ENCODE data around the gene RRP12.

The RRP12 gene

DNA sequence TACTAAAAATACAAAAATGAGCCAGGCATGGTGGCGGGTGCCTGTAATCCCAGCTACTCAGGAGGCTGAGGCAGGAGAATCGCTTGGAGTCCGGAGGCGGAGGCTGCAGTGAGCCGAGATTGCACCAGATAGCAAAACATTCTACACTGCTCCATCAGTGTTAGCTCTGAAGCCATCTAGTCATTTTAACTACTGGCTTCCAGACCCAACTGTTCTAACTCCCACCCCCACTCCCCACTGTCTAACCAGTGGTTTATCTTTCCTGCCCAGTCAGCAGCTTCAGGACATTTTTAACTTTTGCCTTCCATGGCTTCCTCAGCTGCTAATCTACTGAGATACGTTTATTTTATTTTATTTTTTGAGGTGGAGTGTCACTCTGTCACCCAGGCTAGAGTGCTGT lies 88.2 kb downstream of the RRP12 start:
- Histone ChIP-seq H4K91ac (ENCODE audit: low read depth, low read length, poor library complexity) (no peak overlapping the region), H2AK5ac (ENCODE audit: low read depth, low read length) (no peak overlapping the region), H2BK15ac (ENCODE audit: low read length) (no peak overlapping the region), H4K8ac (ENCODE audit: low read depth, low read length) (no peak overlapping the region), H3K79me1 (ENCODE audit: low read depth, low read length) (no peaks in the 10 kb centered on the region), H2BK12ac (ENCODE audit: low read length) (no peak overlapping the region), H3K36me3 (replicated peaks in 1 of 2; ENCODE audit: control insufficient read depth in 2 of 2, insufficient read depth in 2 of 2, low read length in 2 of 2) (no peaks in the 10 kb centered on the region), H3K14ac (ENCODE audit: low read length) (no peak overlapping the region), H3K4me2 (ENCODE audit: insufficient read depth, low read length, poor library complexity, severe bottlenecking) (no peak overlapping the region), H3K27me3 (ENCODE audit: control insufficient read depth in 3 of 3, insufficient read depth in 3 of 3, low read depth in 1 of 3, low read length in 3 of 3) (peaks cover 0 to 33% (median 0%) of the 10 kb centered on the region in 3 experiments), H3K4me1 (ENCODE audit: control insufficient read depth in 2 of 2, insufficient read depth in 1 of 2, low read depth in 1 of 2, low read length in 2 of 2) (no peaks in the 10 kb centered on the region), H3K4me3 (ENCODE audit: low read length in 2 of 2) (no peak overlapping the region), H2BK5ac (ENCODE audit: low read length) (no peak overlapping the region), H2BK120ac (ENCODE audit: low read depth, low read length) (no peak overlapping the region), H3K9ac (ENCODE audit: low read depth, low read length, poor library complexity) (no peak overlapping the region), H2AFZ (ENCODE audit: low read length) (no peak overlapping the region), H3K23ac (ENCODE audit: low read depth, low read length, poor library complexity) (no peak overlapping the region), H3K4ac (ENCODE audit: low read length) (no peak overlapping the region), H3K18ac (ENCODE audit: low read length) (no peak overlapping the region), H3K27ac (replicated peaks; ENCODE audit: low read length) (no peak overlapping the region), H3K9me3 (replicated peaks in 1 of 2; ENCODE audit: control insufficient read depth in 2 of 2, insufficient read depth in 1 of 2, low read depth in 1 of 2, low read length in 2 of 2) (no peaks in the 10 kb centered on the region)
- WGBS, 2 donors (ENCODE audit: extremely low coverage in 2 of 2, insufficient read length in 2 of 2, insufficient replicate concordance in 1 of 2), result no CpG with 5 or more reads among the region's 6 CpGs
- DNase-seq (ENCODE audit: low spot score), result no peak

DNA sequence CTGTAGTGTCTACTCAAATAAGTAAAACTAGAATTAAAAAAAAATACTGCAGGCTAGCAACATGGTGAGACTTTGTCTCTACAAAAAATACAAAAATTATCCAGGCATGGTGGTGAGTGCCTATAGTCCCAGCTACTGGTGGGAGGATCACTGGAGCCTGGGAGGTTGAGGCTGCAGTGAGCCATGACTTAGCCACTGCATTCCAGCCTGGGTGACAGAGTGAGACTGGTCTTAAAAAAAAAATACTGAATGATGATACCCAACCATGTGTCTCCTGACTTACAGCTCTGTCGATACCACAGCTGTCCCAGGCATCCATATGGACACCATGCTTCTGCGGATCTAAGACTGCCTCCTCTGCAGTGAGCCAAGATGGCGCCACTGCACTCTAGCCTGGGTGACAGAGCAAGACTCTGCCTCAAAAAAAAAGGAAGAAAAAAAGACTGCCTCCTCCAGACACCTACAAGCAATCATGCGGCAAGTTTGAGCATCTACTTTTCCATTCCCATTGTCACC lies 90.0 kb downstream of the RRP12 start:
- no peaks in the 10 kb centered on the region for H3K79me1 ChIP-seq (ENCODE audit: low read depth, low read length)
- H4K8ac ChIP-seq (ENCODE audit: low read depth, low read length), result no peak overlapping the region
- H2BK12ac ChIP-seq (ENCODE audit: low read length), result no peak overlapping the region
- H3K4ac ChIP-seq (ENCODE audit: low read length), result no peak overlapping the region
- H3K14ac ChIP-seq (ENCODE audit: low read length), result no peak overlapping the region
- no peak overlapping the region for H3K18ac ChIP-seq (ENCODE audit: low read length)
- DNase-seq (ENCODE audit: low spot score), result no peak
- no peak overlapping the region for H2AK5ac ChIP-seq (ENCODE audit: low read depth, low read length)
- WGBS, 2 donors (ENCODE audit: extremely low coverage in 2 of 2, insufficient read length in 2 of 2, insufficient replicate concordance in 1 of 2), result no CpG with 5 or more reads among the region's 4 CpGs
- no peak overlapping the region for H2BK5ac ChIP-seq (ENCODE audit: low read length)
- no peaks in the 10 kb centered on the region for H3K36me3 ChIP-seq (replicated peaks in 1 of 2; ENCODE audit: control insufficient read depth in 2 of 2, insufficient read depth in 2 of 2, low read length in 2 of 2)
- no peaks in the 10 kb centered on the region for H3K9me3 ChIP-seq (replicated peaks in 1 of 2; ENCODE audit: control insufficient read depth in 2 of 2, insufficient read depth in 1 of 2, low read depth in 1 of 2, low read length in 2 of 2)
- H2BK120ac ChIP-seq (ENCODE audit: low read depth, low read length), result no peak overlapping the region
- H3K4me3 ChIP-seq (ENCODE audit: low read length in 2 of 2), result no peak overlapping the region
- H3K9ac ChIP-seq (ENCODE audit: low read depth, low read length, poor library complexity), result no peak overlapping the region
- H2AFZ ChIP-seq (ENCODE audit: low read length), result no peak overlapping the region
- H3K4me2 ChIP-seq (ENCODE audit: insufficient read depth, low read length, poor library complexity, severe bottlenecking), result no peak overlapping the region
- H3K27ac ChIP-seq (replicated peaks; ENCODE audit: low read length), result no peak overlapping the region
- no peak overlapping the region for H2BK15ac ChIP-seq (ENCODE audit: low read length)
- H4K91ac ChIP-seq (ENCODE audit: low read depth, low read length, poor library complexity), result no peak overlapping the region
- no peaks in the 10 kb centered on the region for H3K4me1 ChIP-seq (ENCODE audit: control insufficient read depth in 2 of 2, insufficient read depth in 1 of 2, low read depth in 1 of 2, low read length in 2 of 2)
- H3K23ac ChIP-seq (ENCODE audit: low read depth, low read length, poor library complexity), result no peak overlapping the region
- H3K27me3 ChIP-seq (ENCODE audit: control insufficient read depth in 3 of 3, insufficient read depth in 3 of 3, low read depth in 1 of 3, low read length in 3 of 3), result peaks cover 0 to 23% (median 0%) of the 10 kb centered on the region in 3 experiments

DNA sequence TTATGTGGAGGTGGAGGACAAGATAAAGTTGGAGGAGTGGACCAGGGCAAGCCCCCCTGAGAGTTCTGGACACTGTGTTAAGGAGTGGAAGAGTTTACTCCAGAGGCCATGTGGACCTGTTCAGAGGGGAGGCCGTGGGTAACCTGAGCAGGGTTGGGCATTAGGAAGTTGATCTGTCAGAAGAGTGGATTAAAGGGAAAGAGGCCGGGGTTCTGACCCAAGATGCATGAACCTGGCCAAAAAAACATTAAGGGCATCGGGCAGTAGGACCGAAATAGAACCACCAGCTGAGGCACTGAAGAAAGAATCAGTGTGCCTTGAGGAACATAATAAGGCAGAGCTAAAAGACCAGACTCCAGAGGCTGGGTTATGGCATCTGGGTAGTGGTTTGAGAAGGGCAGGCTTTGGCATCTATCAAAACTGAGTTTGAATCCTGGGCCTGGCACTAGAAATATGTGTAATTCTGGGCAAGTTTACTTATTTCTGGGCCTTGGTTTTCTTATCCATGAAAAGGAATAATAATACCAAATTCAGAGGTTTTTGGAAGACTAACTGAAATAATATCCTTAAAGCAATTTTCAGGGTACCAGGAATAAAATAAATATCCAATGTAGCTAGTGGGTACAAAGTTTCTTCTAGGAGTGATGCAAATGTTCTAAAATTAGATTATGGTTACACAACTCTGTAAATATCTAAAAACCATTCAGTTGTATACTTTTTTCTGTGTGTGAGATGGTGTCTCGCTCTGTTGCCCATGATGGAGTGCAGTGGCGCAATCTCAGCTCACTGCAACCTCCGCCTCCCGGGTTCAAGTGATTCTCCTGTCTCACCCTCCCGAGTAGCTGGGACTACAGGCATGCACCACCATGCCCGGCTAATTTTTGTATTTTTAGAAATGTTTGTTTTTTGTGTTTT lies 93.0 kb downstream of the RRP12 start:
- Histone ChIP-seq H3K36me3 (replicated peaks in 1 of 2; ENCODE audit: control insufficient read depth in 2 of 2, insufficient read depth in 2 of 2, low read length in 2 of 2) (no peaks in the 10 kb centered on the region), H4K91ac (ENCODE audit: low read depth, low read length, poor library complexity) (no peak overlapping the region), H4K8ac (ENCODE audit: low read depth, low read length) (no peak overlapping the region), H3K4ac (ENCODE audit: low read length) (no peak overlapping the region), H3K4me1 (ENCODE audit: control insufficient read depth in 2 of 2, insufficient read depth in 1 of 2, low read depth in 1 of 2, low read length in 2 of 2) (no peaks in the 10 kb centered on the region), H3K9me3 (replicated peaks in 1 of 2; ENCODE audit: control insufficient read depth in 2 of 2, insufficient read depth in 1 of 2, low read depth in 1 of 2, low read length in 2 of 2) (no peaks in the 10 kb centered on the region), H2BK120ac (ENCODE audit: low read depth, low read length) (no peak overlapping the region), H3K27ac (replicated peaks; ENCODE audit: low read length) (no peak overlapping the region), H3K14ac (ENCODE audit: low read length) (no peak overlapping the region), H3K27me3 (ENCODE audit: control insufficient read depth in 3 of 3, insufficient read depth in 3 of 3, low read depth in 1 of 3, low read length in 3 of 3) (peaks cover 0 to 8% (median 0%) of the 10 kb centered on the region in 3 experiments), H2AFZ (ENCODE audit: low read length) (no peak overlapping the region), H3K18ac (ENCODE audit: low read length) (no peak overlapping the region), H3K9ac (ENCODE audit: low read depth, low read length, poor library complexity) (no peak overlapping the region), H2BK15ac (ENCODE audit: low read length) (no peak overlapping the region), H3K4me2 (ENCODE audit: insufficient read depth, low read length, poor library complexity, severe bottlenecking) (no peak overlapping the region), H2BK5ac (ENCODE audit: low read length) (no peak overlapping the region), H2AK5ac (ENCODE audit: low read depth, low read length) (no peak overlapping the region), H2BK12ac (ENCODE audit: low read length) (no peak overlapping the region), H3K79me1 (ENCODE audit: low read depth, low read length) (no peaks in the 10 kb centered on the region), H3K4me3 (ENCODE audit: low read length in 2 of 2) (no peak overlapping the region), H3K23ac (ENCODE audit: low read depth, low read length, poor library complexity) (no peak overlapping the region)
- DNase-seq (ENCODE audit: low spot score), result no peak
- WGBS, 2 donors (ENCODE audit: extremely low coverage in 2 of 2, insufficient read length in 2 of 2, insufficient replicate concordance in 1 of 2), result no CpG with 5 or more reads among the region's 10 CpGs

DNA sequence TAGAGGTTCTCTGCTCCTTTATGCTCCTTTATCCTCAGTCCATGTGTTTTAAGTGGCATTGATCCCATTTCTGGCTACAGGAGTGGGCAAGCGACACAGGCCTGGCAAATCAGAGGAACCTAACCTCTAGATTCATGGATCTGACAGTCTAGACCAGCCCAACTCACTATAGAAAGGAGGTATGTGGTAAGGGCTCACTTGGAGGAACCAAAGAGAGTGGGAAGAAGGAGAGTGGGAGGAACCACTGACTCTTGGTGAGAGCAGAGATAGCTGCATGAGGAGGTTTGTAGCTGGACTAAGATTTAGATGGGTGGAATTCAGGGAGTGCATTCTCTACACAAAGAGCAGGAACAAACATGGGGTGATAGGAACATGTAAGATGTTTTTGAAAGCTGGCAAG lies 93.7 kb downstream of the RRP12 start:
- Histone ChIP-seq H3K14ac (ENCODE audit: low read length) (no peak overlapping the region), H2BK5ac (ENCODE audit: low read length) (no peak overlapping the region), H3K79me1 (ENCODE audit: low read depth, low read length) (no peaks in the 10 kb centered on the region), H3K27ac (replicated peaks; ENCODE audit: low read length) (no peak overlapping the region), H3K9me3 (replicated peaks in 1 of 2; ENCODE audit: control insufficient read depth in 2 of 2, insufficient read depth in 1 of 2, low read depth in 1 of 2, low read length in 2 of 2) (no peaks in the 10 kb centered on the region), H2AK5ac (ENCODE audit: low read depth, low read length) (no peak overlapping the region), H2BK15ac (ENCODE audit: low read length) (no peak overlapping the region), H3K36me3 (replicated peaks in 1 of 2; ENCODE audit: control insufficient read depth in 2 of 2, insufficient read depth in 2 of 2, low read length in 2 of 2) (no peaks in the 10 kb centered on the region), H2AFZ (ENCODE audit: low read length) (no peak overlapping the region), H3K27me3 (ENCODE audit: control insufficient read depth in 3 of 3, insufficient read depth in 3 of 3, low read depth in 1 of 3, low read length in 3 of 3) (peaks cover 0 to 8% (median 0%) of the 10 kb centered on the region in 3 experiments), H2BK12ac (ENCODE audit: low read length) (no peak overlapping the region), H2BK120ac (ENCODE audit: low read depth, low read length) (no peak overlapping the region), H3K9ac (ENCODE audit: low read depth, low read length, poor library complexity) (no peak overlapping the region), H3K4me3 (ENCODE audit: low read length in 2 of 2) (no peak overlapping the region), H3K23ac (ENCODE audit: low read depth, low read length, poor library complexity) (no peak overlapping the region), H3K4me1 (ENCODE audit: control insufficient read depth in 2 of 2, insufficient read depth in 1 of 2, low read depth in 1 of 2, low read length in 2 of 2) (no peaks in the 10 kb centered on the region), H4K8ac (ENCODE audit: low read depth, low read length) (no peak overlapping the region), H3K4me2 (ENCODE audit: insufficient read depth, low read length, poor library complexity, severe bottlenecking) (no peak overlapping the region), H4K91ac (ENCODE audit: low read depth, low read length, poor library complexity) (no peak overlapping the region), H3K18ac (ENCODE audit: low read length) (no peak overlapping the region), H3K4ac (ENCODE audit: low read length) (no peak overlapping the region)
- no peak for DNase-seq (ENCODE audit: low spot score)
- WGBS, 2 donors (ENCODE audit: extremely low coverage in 2 of 2, insufficient read length in 2 of 2, insufficient replicate concordance in 1 of 2), result no CpG with 5 or more reads among the region's 1 CpG
